ENCODE results near the gene SPPL2C. TPM values are rescaled to one million over a fixed set of nuclear protein-coding genes. Genes with fewer than 3 reads are reported as not detected.
A peak's percentile ranks its signal among the peaks of the same experiment; 100 is the strongest.

SPPL2C gene
- total and polyA plus RNA-seq, 2 of the 8 experiments (the other 6 are each of a cell fraction or from before 2014, with no cell fraction given): not detected

GRCh38 chr17:45834471-45835396 lies 9.9 kb upstream of the SPPL2C start:
- no peaks in the 10 kb centered on the region for H3K79me2 ChIP-seq (ENCODE audit: control insufficient read depth in 1 of 2, insufficient read depth in 2 of 2, low read length in 2 of 2)
- no peak overlapping the region for H3K18ac ChIP-seq (ENCODE audit: extremely low read depth, low read length)
- H3K4me2 ChIP-seq (ENCODE audit: insufficient read depth in 1 of 2, low read depth in 2 of 2, low read length in 2 of 2): no peak overlapping the region
- H2BK12ac ChIP-seq (ENCODE audit: low read depth, low read length): no peak overlapping the region
- H3K23ac ChIP-seq (ENCODE audit: insufficient read length): no peak overlapping the region
- no peak overlapping the region for H2BK20ac ChIP-seq (ENCODE audit: low read length)
- 89% methylated on average over 26 of the region's 26 CpGs; no CpG with 5 or more reads in 1 of the 2 experiments for WGBS, 2 experiments (ENCODE audit: extremely low coverage in 1 of 2, insufficient coverage in 1 of 2, insufficient read length in 1 of 2, insufficient replicate concordance in 2 of 2, low coverage in 1 of 2, low lambda C conversion rate in 2 of 2, missing lambda C conversion rate in 1 of 2)
- no peak overlapping the region for H2BK15ac ChIP-seq (ENCODE audit: low read length)
- H3K14ac ChIP-seq (ENCODE audit: insufficient read length): no peak overlapping the region
- no peak overlapping the region for H4K5ac ChIP-seq (ENCODE audit: insufficient read length, low read depth, low read length)
- no peak overlapping the region for H2BK5ac ChIP-seq (ENCODE audit: low read depth, low read length)
- no peak for DNase-seq (ENCODE audit: low read depth in 1 of 2, low spot score in 2 of 2)
- no peak overlapping the region for H2BK120ac ChIP-seq (replicated peaks; ENCODE audit: low read depth, low read length)
- H3K56ac ChIP-seq (replicated peaks; ENCODE audit: insufficient read length, low read depth, low read length): no peak overlapping the region
- no peak overlapping the region for H2AK5ac ChIP-seq (ENCODE audit: low read depth, low read length)
- H4K91ac ChIP-seq (replicated peaks; ENCODE audit: insufficient read length, low read length): no peak overlapping the region
- H3K9ac ChIP-seq (replicated peaks in 1 of 4; ENCODE audit: extremely low read depth in 1 of 4, low read depth in 3 of 4, low read length in 3 of 4): no peak overlapping the region
- H3K4me1 ChIP-seq (replicated peaks in 1 of 4; ENCODE audit: control insufficient read depth in 3 of 4, insufficient read depth in 4 of 4, low read length in 3 of 4): peaks cover 0 to 2% (median 2%) of the 10 kb centered on the region in 4 experiments; a peak in 2 of 7 replicates
- no peak overlapping the region for H2AFZ ChIP-seq (ENCODE audit: low read length)
- no peak overlapping the region for H3K4ac ChIP-seq (replicated peaks; ENCODE audit: insufficient read length, low read depth, low read length)
- H3K27ac ChIP-seq (ENCODE audit: low read depth, low read length): no peak overlapping the region
- no peak overlapping the region for H3K4me3 ChIP-seq (ENCODE audit: extremely low read depth in 1 of 4, insufficient read depth in 2 of 4, low read depth in 3 of 4, low read length in 4 of 4)
- H4K8ac ChIP-seq (ENCODE audit: extremely low read depth, insufficient read depth, low read length): peak overlapping the region; percentile 83; the same call in 1 of the 2 replicates
- no peaks in the 10 kb centered on the region for H3K9me3 ChIP-seq (ENCODE audit: insufficient read depth in 2 of 2, low read depth in 1 of 2, low read length in 1 of 2)
- no peaks in the 10 kb centered on the region for H3K79me1 ChIP-seq (ENCODE audit: low read depth, low read length)
- POLR2A ChIA-PET (ENCODE audit: partially characterized antibody): interaction anchor here (0.7 kb wide), 1 partner anchor 432 kb away, joined by 3 read pairs; no protein-coding TSS in a partner anchor
- no peaks in the 10 kb centered on the region for H3K27me3 ChIP-seq (replicated peaks in 1 of 4; ENCODE audit: control insufficient read depth in 3 of 4, extremely low read depth in 1 of 4, insufficient read depth in 3 of 4, low read length in 3 of 4)
- H3K23me2 ChIP-seq (ENCODE audit: low read depth, low read length): no peaks in the 10 kb centered on the region
- peaks cover 0 to 2% of the 10 kb centered on the region in 2 experiments for H4K20me1 ChIP-seq (replicated peaks in 1 of 2; ENCODE audit: control insufficient read depth in 1 of 2, insufficient read depth in 2 of 2, low read length in 2 of 2)
- CTCF ChIA-PET (ENCODE audit: partially characterized antibody): interaction anchor here (0.7 to 11.9 kb wide), 17 partner anchors 10 to 198 kb away, joined by 3 to 137 read pairs (median 4); partner anchors contain the start of gene SPPL2C
- FAIRE-seq: no peak
- no peaks in the 10 kb centered on the region for H3K36me3 ChIP-seq (ENCODE audit: control insufficient read depth in 2 of 4, insufficient read depth in 4 of 4, low read length in 3 of 4)
- no peak for TF ChIP-seq KDM4A (IDR thresholded peaks at IDR 0.05; ENCODE audit: low read depth, low read length, severe bottlenecking)

Measured in H1 (cell line).